ENCODE measurements around the gene GALNT17.
A peak's percentile ranks its signal among the peaks of the same experiment; 100 is the strongest.

Gene GALNT17

DNA sequence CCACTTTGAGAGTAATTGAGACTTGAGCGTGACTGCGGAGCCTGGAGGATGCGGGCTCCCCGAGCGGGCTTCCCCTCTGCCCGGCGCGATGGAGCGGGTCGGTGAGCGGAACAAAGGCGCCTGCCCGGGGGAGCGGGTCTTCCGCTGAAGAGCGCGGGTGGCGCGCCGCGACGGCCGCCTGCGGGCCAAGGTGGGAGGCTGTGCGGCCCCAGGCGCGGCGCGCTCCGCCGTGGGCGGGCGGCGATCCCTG, at the start of gene GALNT17:
TSS of gene GALNT17 (plus strand) at position 18 of the 250 bp plus-strand sequence.
- no peak for DNase-seq

DNA sequence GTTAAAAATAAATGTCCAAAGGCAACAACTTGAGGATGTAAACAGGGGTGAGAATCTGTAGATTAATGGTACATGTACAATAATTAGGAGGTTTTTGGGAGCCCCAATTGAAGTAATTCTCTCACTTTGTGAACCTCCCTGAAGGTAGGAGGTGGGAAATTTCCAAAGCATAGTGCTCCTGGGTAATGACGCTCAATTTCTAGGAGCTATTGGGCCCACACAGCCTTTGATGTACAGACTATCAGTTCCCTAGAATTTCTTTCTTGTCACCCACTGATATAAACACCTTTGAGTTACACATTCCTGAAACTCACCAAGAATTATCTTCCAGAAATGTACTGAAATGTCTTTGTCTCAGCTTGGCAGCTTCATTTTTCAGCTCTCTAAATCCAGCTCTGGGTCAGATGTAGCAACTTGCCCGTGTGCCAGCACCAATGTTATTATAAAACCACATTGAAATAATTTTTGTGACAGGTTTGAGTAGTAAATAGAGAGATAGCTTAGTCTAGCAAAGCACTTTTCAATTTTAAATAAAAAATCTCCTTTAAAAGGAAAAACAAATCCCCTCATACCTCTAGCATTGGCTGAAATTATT, 36.6 kb upstream of the GALNT17 start:
- no peak for DNase-seq

DNA sequence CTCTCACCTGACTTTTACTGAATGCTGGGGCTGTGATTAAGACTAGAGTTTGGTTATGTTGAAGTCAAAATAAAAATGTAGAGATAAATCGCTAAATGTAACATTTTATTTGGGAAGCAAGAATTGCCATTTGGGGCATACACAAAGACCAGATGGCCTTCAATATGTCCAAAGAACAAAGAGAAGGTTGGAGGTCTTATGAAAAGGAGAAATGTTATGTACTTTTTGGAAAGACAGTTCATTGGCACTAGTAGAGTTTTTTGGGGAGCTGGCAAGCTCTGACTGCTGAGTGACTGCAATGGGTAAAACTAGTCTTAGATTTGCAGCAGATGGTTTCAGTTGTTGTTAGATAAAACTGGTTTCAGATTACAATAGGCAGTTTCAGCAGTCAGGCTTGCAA, 35.6 kb upstream of the GALNT17 start:
- DNase-seq, result no peak

DNA sequence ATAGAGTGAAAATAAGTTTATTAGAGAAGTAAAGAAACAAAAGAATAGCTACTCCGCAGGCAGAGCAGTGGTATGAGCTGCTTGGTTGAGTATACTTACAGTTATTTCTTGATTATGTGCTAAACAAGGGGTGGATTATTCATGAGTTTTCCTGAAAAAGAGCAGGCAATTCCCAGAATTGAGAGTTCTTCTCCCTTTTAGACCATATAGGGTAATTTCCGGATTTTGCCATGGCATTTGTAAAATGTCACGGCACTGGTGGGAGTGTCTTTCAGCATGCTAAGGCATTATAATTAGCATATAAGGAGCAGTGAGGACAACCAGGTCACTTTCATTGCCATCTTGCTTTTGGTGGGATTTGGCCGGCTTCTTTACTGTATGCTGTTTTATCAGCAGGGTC, 25.7 kb upstream of the GALNT17 start:
- DNase-seq, result no peak

DNA sequence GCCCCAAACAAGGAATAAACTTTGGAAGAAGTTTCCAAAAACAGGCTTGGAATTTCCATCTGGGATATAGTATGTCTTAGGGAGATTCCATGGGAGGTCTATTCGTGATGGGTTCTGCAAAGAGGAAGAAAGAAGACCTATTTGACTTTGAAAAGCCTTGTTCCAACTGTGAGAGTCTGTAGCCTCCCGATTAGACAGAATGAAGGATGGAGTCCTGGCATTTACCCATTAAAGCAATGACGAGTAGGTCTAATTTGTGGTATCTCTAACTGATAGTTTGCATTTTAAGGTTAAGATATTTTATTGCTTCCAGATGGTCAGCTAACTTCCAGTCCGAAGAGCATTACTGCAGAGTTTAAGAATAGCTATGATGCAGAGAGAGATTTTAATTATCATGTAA, 19.5 kb upstream of the GALNT17 start:
- DNase-seq, result peak; percentile 46

DNA sequence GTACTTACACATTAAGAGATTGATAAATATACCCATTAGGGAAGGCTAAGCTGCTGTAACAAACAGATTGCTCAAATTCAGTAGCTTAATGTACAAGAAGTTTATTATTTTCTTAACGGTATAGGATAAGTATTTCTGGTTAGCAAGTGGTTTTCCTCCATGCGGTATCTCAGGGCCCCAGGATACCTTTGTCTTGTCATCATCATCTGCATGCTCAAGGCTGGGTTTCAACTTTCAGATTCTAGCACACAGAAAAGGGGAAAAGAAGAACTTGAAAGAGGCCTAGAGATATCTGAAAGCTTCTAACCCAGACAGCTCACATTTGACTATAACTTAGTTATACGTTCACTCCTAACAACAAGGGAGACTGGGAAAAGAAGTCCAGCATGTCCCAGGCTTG, 11.8 kb upstream of the GALNT17 start:
- no peak for DNase-seq

DNA sequence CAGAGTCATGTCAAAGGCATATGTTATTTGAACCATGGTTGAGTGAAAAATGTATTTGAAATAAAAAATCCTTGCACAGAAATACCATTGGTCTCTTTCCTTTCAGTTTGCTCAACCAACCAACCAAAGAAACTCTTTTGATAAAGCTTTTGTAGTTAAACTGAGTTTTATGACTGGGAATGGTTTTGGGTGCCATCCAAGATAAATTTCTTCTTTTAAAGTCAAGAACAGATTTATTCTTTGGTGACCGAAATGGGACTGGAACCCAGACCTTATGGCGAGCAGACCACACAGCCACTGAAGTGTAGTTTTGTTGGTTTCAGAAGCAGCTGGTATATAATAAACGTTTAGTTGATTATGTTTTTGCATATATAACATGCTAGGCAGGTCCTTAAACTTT, 2.8 kb upstream of the GALNT17 start:
- DNase-seq, result no peak

DNA sequence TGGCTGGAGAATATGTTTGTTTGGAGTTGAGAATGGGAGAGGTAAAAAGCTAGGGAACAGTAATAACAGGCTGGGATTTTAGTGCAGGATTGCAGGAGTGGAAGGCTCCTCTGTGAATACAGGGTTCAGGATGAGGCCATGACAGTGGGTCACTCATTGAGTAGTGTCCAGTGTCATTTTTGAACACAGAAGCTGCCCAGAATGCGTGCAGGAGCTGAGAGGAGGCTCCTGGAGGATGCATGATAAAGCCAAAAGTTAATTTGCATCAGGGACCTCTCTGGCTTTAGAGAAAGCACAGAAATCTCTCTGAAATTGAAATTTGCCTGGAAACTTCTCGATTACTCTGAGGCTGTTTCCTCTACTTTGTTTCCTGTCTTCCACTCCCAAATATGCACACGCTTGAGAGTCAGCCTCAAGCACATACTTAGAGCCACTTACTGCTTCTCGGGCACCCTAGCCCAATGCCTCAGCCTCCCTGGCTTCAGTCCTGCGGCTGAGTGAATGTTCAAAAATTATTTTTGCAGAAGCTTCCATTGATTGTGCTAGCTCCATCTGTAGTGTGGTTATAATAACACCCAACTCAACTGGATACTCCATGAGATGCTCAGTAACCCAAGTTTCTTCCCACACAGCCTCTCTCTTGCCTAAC, 1.8 kb upstream of the GALNT17 start:
- DNase-seq, result no peak

DNA sequence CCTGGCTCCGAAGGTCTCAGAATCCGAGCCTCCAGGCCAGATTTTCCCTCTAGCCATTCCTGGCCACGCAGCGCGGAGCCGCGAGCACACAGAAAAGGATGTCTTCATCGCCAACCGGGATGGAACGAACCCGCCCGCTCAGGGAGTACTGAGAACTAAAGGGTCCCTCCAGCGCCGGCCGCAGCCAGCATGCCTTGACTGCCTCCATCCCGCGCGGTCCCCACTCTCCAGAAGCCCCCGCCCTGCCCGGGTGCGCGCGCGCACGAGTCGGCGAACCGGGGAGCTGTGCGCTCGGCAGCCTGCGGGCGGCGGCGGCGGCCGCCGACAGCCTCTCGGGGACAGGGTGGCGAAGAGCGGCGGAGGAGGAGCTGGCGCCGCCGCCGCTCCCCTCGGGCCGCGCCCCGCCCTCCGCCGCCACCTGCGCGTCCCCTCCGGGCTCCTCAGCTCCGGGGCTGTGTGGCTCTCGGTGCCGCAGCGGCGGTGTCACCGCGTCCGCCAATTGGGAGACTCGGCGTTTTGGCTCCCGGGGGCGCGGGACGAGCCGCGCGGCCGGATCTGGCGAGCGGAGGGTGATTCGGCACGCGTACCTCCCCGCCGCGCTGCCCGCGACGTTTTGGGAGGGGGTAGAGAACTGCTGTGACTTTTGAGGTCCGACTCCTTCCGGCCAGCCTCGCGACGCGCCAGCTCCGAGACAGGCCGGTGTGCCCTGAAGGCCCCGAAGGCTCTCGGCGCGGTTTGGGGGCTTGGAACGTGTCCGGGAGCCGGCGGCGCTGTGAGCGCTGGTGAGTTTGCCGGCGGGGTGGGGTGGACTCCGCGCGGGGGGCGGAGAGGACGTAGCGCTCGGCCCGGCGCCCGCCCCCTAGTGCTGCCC, 453 bp upstream of the GALNT17 start:
- peak; percentile 42 for DNase-seq

DNA sequence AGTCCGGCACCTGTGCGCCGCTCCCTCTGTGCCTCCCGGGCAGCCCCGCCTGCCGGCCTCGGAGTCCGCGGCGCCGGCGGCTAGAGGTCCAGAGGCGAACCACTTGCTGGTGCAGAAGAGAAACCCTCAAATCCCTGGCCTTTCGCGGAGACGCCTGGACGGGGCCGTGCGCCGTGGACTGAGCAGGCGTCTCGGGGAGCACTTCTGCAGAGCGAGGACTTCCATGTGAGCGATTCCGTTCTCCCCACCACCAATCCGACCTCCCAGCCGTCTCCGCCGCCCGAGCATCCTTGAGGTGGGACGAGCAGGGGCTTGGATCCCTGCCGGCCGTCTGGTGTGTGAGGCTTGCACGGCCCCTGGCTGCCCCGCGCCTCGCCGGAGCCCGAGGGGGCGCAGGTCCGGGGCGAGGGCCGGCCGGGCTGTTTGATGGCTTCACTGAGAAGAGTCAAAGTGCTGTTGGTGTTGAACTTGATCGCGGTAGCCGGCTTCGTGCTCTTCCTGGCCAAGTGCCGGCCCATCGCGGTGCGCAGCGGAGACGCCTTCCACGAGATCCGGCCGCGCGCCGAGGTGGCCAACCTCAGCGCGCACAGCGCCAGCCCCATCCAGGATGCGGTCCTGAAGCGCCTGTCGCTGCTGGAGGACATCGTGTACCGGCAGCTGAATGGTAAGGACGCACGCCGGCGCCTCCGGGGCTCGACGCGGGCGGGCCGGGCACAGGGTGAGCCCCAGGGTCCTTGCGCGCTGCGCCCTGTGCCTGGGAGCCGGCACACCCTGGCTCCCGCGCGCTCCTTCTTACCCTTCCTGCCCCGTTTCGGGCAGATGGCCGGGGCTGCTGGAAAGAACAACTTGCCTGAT, 660 bp downstream of the GALNT17 start:
- peak; percentile 5 for DNase-seq

DNA sequence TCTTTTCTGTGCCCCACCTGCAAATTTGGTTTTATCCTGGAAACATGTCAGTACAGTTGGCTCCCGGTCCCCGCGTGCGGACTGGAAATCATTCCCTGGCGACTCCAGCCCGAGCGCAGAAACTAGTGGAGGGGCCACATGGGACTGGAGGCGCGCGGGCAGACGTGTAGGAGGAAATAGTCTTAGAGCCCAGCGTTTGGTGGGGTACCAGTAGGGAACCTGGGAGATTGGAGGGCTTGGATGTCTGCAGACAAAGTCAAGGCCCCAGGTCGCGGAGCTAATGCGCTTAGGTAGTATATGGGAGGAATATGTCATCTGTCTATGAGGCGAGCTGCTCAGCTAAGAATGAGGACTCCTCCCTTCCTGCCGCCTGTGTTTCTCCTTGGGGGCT, 1.3 kb downstream of the GALNT17 start:
- no peak for DNase-seq

DNA sequence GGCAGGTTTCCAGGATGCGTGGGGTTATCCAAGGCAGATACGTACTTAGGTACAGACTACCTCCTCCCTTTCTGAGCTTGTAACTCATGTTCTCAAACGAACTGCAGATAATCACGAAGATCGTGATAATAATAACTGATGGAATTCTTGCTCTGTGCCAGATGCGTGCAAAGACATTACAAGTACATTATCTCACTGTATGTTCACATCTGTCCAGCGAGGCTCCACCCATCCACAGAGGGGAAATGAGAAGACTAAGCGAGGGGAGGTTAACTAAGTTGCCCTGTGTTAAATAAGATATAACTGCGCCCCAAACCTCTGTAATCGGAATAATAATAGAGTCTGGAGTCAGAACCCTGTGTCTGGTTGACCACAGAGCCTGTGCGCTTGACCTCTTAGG, 1.9 kb downstream of the GALNT17 start:
- DNase-seq, result peak; percentile 3

DNA sequence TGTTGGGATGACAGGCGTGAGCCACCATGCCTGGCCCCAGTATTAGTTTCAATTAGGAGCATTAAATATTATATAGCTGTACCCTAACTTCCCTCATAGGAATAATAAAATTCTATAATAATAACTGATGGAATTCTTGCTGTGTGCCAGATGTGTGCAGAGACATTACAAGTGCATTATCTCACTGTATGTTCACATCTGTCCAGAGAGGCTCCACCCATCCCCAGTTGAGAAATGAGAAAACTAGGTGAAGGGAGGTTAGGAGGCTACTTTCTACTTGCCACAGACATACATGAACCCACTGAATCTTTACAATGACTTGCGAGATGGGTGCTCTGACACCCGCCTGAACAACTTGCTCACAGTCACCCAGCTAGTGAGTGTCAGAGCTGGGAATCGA, 3.2 kb downstream of the GALNT17 start:
- DNase-seq, result no peak

DNA sequence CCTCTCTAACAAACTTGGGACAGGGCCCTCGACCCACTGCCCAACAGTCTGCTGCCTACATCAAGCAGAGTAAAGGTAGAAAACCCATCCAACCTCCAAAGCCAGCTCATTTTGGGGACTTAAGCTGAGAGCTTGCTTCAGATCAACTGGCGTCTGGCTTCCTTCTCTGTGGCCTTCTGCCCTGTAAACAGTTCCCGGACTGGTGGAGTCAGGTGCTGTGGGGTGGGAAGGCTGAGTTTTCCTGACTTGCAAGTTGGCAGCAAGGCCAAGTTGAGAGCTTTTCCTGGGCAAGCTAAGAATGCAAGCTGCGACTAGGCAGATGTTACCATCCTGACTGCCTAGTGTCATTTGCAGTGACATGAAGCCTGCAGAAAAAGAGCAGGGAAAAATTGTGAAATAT, 3.7 kb downstream of the GALNT17 start:
- DNase-seq, result no peak

DNA sequence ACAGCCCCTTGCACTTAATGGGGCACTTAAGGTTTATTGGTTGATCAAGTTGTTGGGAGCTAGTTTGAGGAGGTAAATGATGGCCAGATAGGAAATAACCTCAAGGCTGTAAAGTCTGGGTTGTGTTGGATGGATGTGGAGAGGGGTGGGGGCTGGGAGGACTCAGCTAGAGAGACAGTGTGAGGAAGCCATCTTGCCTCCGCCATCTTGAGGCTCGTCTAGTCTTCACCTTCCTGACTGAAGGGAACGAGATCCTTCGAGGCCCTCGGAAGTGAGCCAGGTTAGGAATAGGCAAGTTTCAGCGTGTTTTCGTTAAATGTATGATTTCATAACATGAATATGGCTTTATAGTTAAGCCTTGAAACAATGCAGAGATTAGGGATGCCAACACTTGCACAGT, 5.5 kb downstream of the GALNT17 start:
- DNase-seq, result no peak

DNA sequence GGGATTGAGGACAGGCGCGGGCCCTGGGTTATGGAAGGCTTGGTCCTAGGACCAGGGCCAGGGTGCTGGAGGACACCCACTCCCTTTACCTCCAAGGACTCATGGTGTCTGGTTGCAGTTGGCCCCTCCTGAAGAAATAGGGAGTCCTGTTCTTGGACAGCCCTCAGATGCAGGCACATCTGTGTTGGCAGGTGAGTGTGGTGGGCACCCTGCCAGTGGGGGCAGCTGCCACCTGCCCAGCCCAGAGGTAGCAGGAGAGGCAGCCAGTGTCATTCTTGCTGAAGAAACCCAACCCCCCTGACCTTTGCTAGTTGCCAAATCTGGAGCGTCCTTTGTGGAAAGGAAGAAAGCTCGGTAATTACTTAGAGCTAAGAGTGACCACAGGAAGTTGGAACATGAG, 8.3 kb downstream of the GALNT17 start:
- no peak for DNase-seq

DNA sequence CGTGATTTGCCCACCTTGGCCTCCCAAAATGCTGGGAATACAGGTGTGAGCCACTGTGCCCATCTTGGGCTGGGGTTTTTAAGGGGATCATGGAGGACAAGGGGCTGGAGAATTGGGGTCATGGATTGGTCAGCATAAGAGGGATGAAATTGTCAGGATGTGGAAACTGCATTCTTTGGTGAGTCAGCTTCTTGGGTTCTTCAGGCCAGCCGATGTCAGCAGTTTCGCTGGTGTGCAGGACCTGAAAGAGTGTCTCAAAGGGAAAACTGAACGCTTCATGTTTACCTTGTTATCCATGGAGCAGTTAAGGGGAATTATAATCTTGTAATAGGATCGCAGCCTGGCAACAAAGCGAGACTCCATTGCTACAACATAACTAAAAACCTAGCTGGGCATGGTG, 13.0 kb downstream of the GALNT17 start:
- DNase-seq, result peak; percentile 31

DNA sequence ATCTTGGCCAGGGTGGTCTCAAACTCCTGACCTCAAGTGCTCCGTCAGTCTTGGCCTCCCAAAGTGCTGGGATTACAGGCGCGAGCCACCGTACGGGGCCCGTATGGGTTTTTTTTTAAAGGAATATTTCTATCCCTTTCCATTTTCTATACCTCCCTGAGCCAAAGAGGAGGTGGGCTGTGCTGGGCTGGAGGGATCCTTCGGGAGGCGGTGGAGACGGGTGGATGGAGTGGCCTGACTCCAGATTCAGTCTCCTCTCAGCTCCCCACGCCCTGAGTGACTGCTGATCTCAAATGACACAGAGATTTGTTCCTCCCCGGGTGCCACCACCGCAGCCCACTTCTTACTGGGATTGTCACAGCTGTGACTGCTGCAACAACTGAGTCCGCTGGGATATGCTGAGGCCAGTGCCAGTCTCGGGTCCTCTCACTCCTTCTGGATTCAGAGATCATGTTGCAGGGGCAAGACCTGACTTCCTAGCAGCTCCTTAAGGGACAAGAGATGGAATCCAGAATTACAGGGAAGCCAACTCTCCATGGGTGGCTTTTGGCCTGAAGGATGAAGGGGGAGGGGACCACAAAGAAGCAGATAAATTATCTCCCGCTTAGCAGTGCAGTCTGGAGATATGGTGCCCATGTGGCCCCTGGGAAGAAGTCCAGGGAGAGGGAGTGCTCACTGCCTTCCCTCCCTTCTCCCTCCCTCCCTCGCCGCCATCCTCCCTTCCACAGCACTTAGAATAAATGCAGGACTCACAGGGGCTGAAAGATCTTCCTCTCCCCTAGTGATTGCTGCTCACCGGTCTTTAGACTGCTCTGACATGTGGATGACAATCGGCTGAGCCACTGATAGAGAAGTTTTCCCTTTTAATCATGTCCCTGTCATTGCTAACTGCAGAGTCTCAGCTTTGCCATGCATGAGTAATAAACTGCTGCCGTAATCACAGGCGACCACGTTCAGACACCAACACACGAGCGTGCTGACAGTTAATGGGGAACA, 14.3 kb downstream of the GALNT17 start:
- DNase-seq, result peak; percentile 42

DNA sequence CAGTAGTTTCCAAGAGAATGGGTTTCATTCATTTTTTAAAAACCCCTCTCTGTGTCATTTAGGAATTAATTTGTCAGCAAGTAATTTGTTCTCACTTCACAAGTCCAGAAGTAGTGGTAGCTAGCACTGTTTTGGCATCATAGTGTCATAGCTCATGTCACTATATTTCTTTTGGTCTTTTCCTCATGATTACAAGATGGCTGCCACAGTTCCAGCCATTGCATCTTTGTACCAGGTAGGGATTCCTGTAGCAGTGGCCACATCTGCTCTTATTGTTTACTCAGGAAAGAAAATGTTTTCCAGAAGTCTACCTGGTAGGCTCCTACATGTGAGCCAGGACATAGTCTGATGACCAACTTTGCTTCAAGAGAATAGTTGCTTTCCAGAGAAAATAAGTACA, 16.2 kb downstream of the GALNT17 start:
- DNase-seq, result no peak

DNA sequence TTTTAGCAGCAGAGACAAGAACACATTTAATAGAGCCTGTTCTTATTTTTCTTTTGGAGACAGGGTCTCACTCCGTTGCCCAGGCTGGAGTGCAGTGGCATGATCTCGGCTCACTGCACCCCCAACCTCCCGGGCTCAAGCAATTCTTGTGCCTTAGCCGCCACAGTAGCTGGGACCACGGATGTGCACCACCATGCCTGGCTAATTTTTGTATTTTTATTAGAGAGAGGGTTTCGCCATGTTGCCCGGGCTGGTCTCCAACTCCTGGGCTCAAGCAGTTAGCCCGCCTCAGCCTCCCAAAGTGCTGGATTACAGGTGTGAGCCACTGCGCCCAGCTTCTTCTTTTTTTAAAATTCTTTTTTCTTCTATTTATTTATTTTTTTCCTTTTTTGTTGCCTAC, 23.3 kb downstream of the GALNT17 start:
- DNase-seq, result no peak

DNA sequence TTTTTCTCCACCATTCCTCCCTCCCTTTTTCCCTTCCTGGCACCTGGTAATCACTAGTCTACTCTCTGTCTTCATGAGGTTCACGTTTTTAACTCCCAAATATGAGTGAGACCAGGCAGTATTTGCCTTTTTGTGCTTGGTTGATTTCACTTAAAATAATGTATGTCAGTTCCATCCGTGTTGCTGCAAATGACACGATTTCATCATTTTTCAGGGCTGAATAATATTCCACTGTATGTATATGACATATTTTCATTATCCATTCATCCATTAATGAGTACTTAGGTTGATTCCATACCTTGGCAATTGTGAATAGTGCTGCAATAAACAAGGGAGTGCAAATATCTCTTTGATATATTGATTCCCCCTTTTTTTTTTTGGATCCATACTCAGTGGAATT, 25.8 kb downstream of the GALNT17 start:
- DNase-seq, result no peak

DNA sequence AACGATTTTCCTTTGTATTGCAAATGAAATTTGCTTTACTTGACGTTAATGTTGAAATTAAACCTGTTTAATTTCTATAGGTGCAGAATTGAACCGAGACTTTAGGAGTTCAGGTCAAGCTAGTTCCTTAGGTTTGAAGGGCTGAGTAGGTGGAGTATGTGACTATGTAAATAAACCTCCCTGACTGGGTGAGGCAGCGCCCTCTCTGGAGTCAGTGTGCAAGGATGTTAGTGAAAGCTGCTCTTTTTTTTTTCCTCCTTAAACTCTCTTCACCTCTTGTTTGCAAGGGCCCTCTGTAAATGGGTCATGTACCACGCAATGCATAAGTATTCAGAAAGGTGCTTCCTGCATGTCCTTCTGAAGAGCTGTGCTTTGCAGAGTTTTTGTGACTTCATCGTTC, 33.8 kb downstream of the GALNT17 start:
- no peak for DNase-seq

Data from fibroblast of upper back skin (primary cell).